SK-N-SH (cell line): Measurements from ENCODE around the gene PLK3. TPM values are rescaled to one million over a fixed set of nuclear protein-coding genes. Genes with fewer than 3 reads are reported as not detected.

Source experiments
- CTCF ChIA-PET: fragments of 300-600, 350-600 bp; formaldehyde crosslinking; extraction: SDS; loops from one replicate; lab custom pipeline; 2021; lab: Yijun Ruan, JAX
- POLR2A ChIA-PET: fragments of 350-600 bp; sonication (Branson Sonifier 250); formaldehyde crosslinking; extraction: SDS; loops from one replicate; lab custom pipeline; 2020; ENCODE audit warnings: antibody characterized with exemption, inconsistent platforms; lab: Yijun Ruan, JAX
- DNase-seq: peaks from one replicate; pipeline ENCODE4 v3.0.0; 2012
- H2AFZ ChIP-seq: fragments of 200-600 bp; sonication (generic); 2 replicates; pipeline ENCODE4 v1.8.1; 2016; ENCODE audit warnings: antibody characterized with exemption, mild to moderate bottlenecking, low read depth
- H3F3A ChIP-seq: fragments of 200-600 bp; sonication (generic); replicated peaks from 2 replicates; pipeline ENCODE3; 2016; ENCODE audit warnings: antibody characterized with exemption, mild to moderate bottlenecking; ENCODE audit not compliant: insufficient read depth
- H3K27ac ChIP-seq, 2 experiments: fragments of 200-500 bp in 1 of 2; fragments of 200-600 bp in 1 of 2; sonication (Bioruptor generic) in 1 of 2; sonication (generic), shearing (Covaris generic) in 1 of 2; 2 replicates each; pipeline versions ENCODE4 v1.5.1 to v1.6.1; 2014 to 2016; ENCODE audit warnings: low read depth in 2 of 2, inconsistent platforms in 1 of 2, low read length in 1 of 2, mild to moderate bottlenecking in 1 of 2, mixed read lengths in 1 of 2
- H3K27me3 ChIP-seq: fragments of 200-600 bp; sonication (generic), shearing (Covaris generic); 2 replicates; pipeline ENCODE4 v1.6.1; 2016; ENCODE audit warnings: mixed run types; ENCODE audit not compliant: insufficient read depth
- H3K36me3 ChIP-seq, 2 experiments: fragments of 200-500 bp in 1 of 2; fragments of 200-600 bp in 1 of 2; sonication (Bioruptor generic) in 1 of 2; sonication (generic) in 1 of 2; replicated peaks in 1 of 2; 2 replicates each; pipeline versions ENCODE3 to v1.5.1; 2014 to 2016; ENCODE audit warnings: low read length in 1 of 2, mild to moderate bottlenecking in 1 of 2; ENCODE audit not compliant: insufficient read depth in 2 of 2, control insufficient read depth in 1 of 2
- H3K4me1 ChIP-seq, 2 experiments: fragments of 200-500 bp in 1 of 2; fragments of 200-600 bp in 1 of 2; sonication (Bioruptor generic) in 1 of 2; sonication (generic), shearing (Covaris generic) in 1 of 2; 2 replicates each; pipeline versions ENCODE4 v1.5.1 to v1.6.1; 2014 to 2016; ENCODE audit warnings: low read depth in 1 of 2, low read length in 1 of 2, mixed run types in 1 of 2; ENCODE audit not compliant: insufficient read depth in 2 of 2, control insufficient read depth in 1 of 2
- H3K4me2 ChIP-seq: fragments of 200-600 bp; sonication (generic), shearing (Covaris generic); 2 replicates; pipeline ENCODE4 v1.6.1; 2017; ENCODE audit warnings: mixed run types
- H3K4me3 ChIP-seq, 2 experiments: fragments of 200-500 bp in 1 of 2; fragments of 200-600 bp in 1 of 2; sonication (Bioruptor generic) in 1 of 2; sonication (generic), shearing (Covaris generic) in 1 of 2; 2 replicates each; pipeline versions ENCODE4 v1.5.1 to v1.8.1; 2014 to 2016; ENCODE audit warnings: low read depth in 2 of 2, inconsistent platforms in 1 of 2, low read length in 1 of 2, mild to moderate bottlenecking in 1 of 2, mixed read lengths in 1 of 2, moderate library complexity in 1 of 2
- H3K79me2 ChIP-seq: fragments of 200-600 bp; sonication (generic); 2 replicates; pipeline ENCODE4 v1.8.1; 2017; ENCODE audit warnings: mild to moderate bottlenecking; ENCODE audit not compliant: insufficient read depth
- H3K9ac ChIP-seq: fragments of 200-600 bp; sonication (generic); 2 replicates; pipeline ENCODE4 v1.6.1; 2017; ENCODE audit warnings: mixed run types
- H3K9me2 ChIP-seq: fragments of 200-600 bp; sonication (generic); 2 replicates; pipeline ENCODE4 v1.6.1; 2017; ENCODE audit warnings: mixed run types
- H3K9me3 ChIP-seq: fragments of 200-600 bp; sonication (generic); 2 replicates; pipeline ENCODE4 v1.6.1; 2017; ENCODE audit warnings: mixed run types, mild to moderate bottlenecking, moderate library complexity
- H4K20me1 ChIP-seq: fragments of 200-600 bp; sonication (generic); 2 replicates; pipeline ENCODE4 v1.6.1; 2017; ENCODE audit warnings: mild to moderate bottlenecking, mixed run types; ENCODE audit not compliant: insufficient read depth
- CHD2 ChIP-seq: fragments of 150-350 bp; IDR thresholded peaks from 2 replicates; pipeline ENCODE4 v1.6.1; 2018; ENCODE audit warnings: low read length; ENCODE audit not compliant: partially characterized antibody
- ELF1 ChIP-seq: IDR thresholded peaks from 2 replicates; pipeline ENCODE4 v1.4.0; 2012
- EZH2phosphoT487 ChIP-seq: fragments of 200-600 bp; sonication (generic); IDR thresholded peaks from 2 replicates; pipeline ENCODE4 v1.6.1; 2017; ENCODE audit warnings: low read depth, mixed run types, mild to moderate bottlenecking, antibody characterized with exemption, moderate library complexity, borderline replicate concordance
- FOSL2 ChIP-seq: IDR thresholded peaks from 2 replicates; pipeline ENCODE4 v1.4.0; 2012; ENCODE audit warnings: low read depth, mild to moderate bottlenecking, moderate library complexity, borderline replicate concordance
- FOXJ3 ChIP-seq: sonication (generic); formaldehyde crosslinking; IDR thresholded peaks from 2 replicates; pipeline ENCODE4 v1.5.1; 2020; ENCODE audit warnings: mild to moderate bottlenecking, missing genetic modification reagents
- IRF3 ChIP-seq: fragments of 150-350 bp; IDR thresholded peaks from 2 replicates; pipeline ENCODE4 v1.6.1; 2016; ENCODE audit warnings: mild to moderate bottlenecking, low read depth, low read length
- MEF2A ChIP-seq: IDR thresholded peaks from 2 replicates; pipeline ENCODE4 v1.4.0; 2012; ENCODE audit warnings: low read depth, borderline replicate concordance
- NRF1 ChIP-seq: IDR thresholded peaks from 2 replicates; pipeline ENCODE4 v1.6.1; 2012; ENCODE audit warnings: low read depth, mild to moderate bottlenecking, low read length
- PBX3 ChIP-seq: IDR thresholded peaks from 2 replicates; pipeline ENCODE4; 2012
- RAD21 ChIP-seq: IDR thresholded peaks from 2 replicates; pipeline ENCODE4 v1.6.1; 2012; ENCODE audit warnings: mild to moderate bottlenecking, low read length
- RCOR1 ChIP-seq: fragments of 150-350 bp; IDR thresholded peaks from 2 replicates; pipeline ENCODE4 v1.6.1; 2017; ENCODE audit warnings: antibody characterized with exemption, low read length
- SIN3A ChIP-seq: IDR thresholded peaks from 2 replicates; pipeline ENCODE4 v1.6.1; 2012; ENCODE audit warnings: low read depth, mild to moderate bottlenecking, low read length, moderate library complexity, borderline replicate concordance
- TEAD4 ChIP-seq: IDR thresholded peaks from 2 replicates; pipeline ENCODE4 v1.4.0; 2012; ENCODE audit warnings: mild to moderate bottlenecking, borderline replicate concordance; ENCODE audit not compliant: insufficient read depth
- YY1 ChIP-seq: IDR thresholded peaks from 2 replicates; pipeline ENCODE4 v1.4.0; 2012; ENCODE audit warnings: low read depth, mild to moderate bottlenecking
- WGBS: methylation state at CpG from one replicate; pipeline ENCODE4 v1.1.6; 2017; ENCODE audit warnings: low lambda C conversion rate; 5-methylcytosine and 5-hydroxymethylcytosine counted together
- polyA plus RNA-seq, 3 experiments: library from polyadenylated mRNA; depleted of rRNA; stranded (reverse); fragments of >200 nt; gene quantifications; 2 replicates each; pipeline ENCODE4 v1.2.3, GENCODE V29; 2012
- TF ChIP-seq, protein P1 (sequence below): IDR thresholded peaks from 2 replicates; pipeline ENCODE4 v1.4.0; 2012; ENCODE audit warnings: low read depth, borderline replicate concordance
- TF ChIP-seq, protein P2 (sequence below): IDR thresholded peaks from 2 replicates; pipeline ENCODE4 v1.4.0; 2012; ENCODE audit warnings: low read depth, borderline replicate concordance

Gene PLK3
- polyA plus RNA-seq, 1 of the 3 experiments (the other 2 are of a cell fraction): 82.8 TPM

DNA sequence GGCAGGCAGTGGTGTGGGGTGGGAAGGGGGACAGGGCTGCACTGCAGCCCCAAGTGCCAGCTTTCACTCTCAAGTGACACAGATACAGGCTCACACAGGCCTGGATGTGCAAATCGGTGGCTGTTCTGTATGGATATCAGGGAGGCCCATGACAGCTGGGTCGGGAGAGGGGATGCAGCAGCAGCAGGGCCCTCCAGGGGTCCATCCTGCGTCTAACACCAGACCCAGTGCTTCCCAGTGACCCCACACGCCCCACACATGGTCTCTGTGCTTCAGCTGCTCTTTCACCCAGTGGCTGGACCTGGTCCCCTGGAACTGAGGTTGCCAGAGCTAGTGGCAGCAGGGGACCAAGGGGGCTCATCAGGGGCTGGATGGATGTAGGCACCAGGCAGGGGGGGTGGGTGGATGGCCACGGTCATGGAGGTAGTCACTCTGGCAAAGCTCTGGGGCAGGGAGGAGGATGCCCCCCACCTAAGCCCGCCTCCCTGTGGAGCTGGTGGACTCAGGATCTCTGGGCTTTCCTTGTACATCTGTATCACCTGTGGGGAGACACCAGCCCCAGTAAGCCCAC is 22.0 kb downstream of the PLK3 start:
- H3K4me3 ChIP-seq: no peak overlapping the region
- no peak overlapping the region for H3K27ac ChIP-seq
- 100% methylated on average over 1 of the region's 6 CpGs for WGBS
- H4K20me1 ChIP-seq: no peaks in the 10 kb centered on the region
- TF ChIP-seq, protein P1, sequence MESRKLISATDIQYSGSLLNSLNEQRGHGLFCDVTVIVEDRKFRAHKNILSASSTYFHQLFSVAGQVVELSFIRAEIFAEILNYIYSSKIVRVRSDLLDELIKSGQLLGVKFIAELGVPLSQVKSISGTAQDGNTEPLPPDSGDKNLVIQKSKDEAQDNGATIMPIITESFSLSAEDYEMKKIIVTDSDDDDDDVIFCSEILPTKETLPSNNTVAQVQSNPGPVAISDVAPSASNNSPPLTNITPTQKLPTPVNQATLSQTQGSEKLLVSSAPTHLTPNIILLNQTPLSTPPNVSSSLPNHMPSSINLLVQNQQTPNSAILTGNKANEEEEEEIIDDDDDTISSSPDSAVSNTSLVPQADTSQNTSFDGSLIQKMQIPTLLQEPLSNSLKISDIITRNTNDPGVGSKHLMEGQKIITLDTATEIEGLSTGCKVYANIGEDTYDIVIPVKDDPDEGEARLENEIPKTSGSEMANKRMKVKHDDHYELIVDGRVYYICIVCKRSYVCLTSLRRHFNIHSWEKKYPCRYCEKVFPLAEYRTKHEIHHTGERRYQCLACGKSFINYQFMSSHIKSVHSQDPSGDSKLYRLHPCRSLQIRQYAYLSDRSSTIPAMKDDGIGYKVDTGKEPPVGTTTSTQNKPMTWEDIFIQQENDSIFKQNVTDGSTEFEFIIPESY: no peak
- TF ChIP-seq MEF2A (no peak), NRF1 (no peak), YY1 (no peak), EZH2phosphoT487 (no peak), RAD21 (no peak), RCOR1 (no peak), IRF3 (no peak), PBX3 (no peak), TEAD4 (no peak), ELF1 (no peak), FOXJ3 (CRISPR knock-in tag) (no peak), SIN3A (no peak), CHD2 (no peak), FOSL2 (no peak)
- TF ChIP-seq, protein P2, sequence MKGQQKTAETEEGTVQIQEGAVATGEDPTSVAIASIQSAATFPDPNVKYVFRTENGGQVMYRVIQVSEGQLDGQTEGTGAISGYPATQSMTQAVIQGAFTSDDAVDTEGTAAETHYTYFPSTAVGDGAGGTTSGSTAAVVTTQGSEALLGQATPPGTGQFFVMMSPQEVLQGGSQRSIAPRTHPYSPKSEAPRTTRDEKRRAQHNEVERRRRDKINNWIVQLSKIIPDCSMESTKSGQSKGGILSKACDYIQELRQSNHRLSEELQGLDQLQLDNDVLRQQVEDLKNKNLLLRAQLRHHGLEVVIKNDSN: no peak
- ChIA-PET CTCF (interaction anchor here (1.1 to 1.3 kb wide), 5 partner anchors 9 to 478 kb away, joined by 3 to 5 read pairs (median 3); no protein-coding TSS in a partner anchor), POLR2A (interaction anchor here (1.1 to 1.4 kb wide), 4 partner anchors 8 to 493 kb away, joined by 3 to 4 read pairs (median 4); partner anchors contain the start of gene PLK3)
- no peak overlapping the region for H3K9ac ChIP-seq
- no peaks in the 10 kb centered on the region for H3K27me3 ChIP-seq
- H2AFZ ChIP-seq: no peak overlapping the region
- no peaks in the 10 kb centered on the region for H3K9me2 ChIP-seq
- peaks cover 0 to 4% of the 10 kb centered on the region in 2 experiments for H3K36me3 ChIP-seq
- H3K9me3 ChIP-seq: no peaks in the 10 kb centered on the region
- no peak for DNase-seq
- H3K79me2 ChIP-seq: no peaks in the 10 kb centered on the region
- H3F3A ChIP-seq: peaks cover 43% of the 10 kb centered on the region
- H3K4me2 ChIP-seq: no peak overlapping the region
- H3K4me1 ChIP-seq: peaks cover 5 to 7% of the 10 kb centered on the region in 2 experiments; a peak in 1 of 4 replicates
